A549 (cell line): ENCODE data around the gene GNG14. TPM values are rescaled to one million over a fixed set of nuclear protein-coding genes. Genes with fewer than 3 reads are reported as not detected.

Source experiments
- ATAC-seq, 2 experiments: fragments of 200-7000 bp in 1 of 2; fragments of >200 bp in 1 of 2; cut with Nextera tagmentation in 1 of 2; cut with Tn5 transposase in 1 of 2; 3 replicates each; pipeline versions ENCODE4 v1.8.0 to v1.9.1; 2018 to 2020; ENCODE audit warnings: mild to moderate bottlenecking in 1 of 2, moderate library complexity in 1 of 2
- CTCF ChIA-PET: fragments of 300-600 bp; sonication (Branson Sonifier 250); formaldehyde crosslinking; extraction: SDS; loops from one replicate; lab custom pipeline; 2021; ENCODE audit warnings: antibody characterized with exemption, inconsistent platforms; lab: Yijun Ruan, JAX
- POLR2A ChIA-PET: fragments of 350-600 bp; formaldehyde crosslinking; extraction: SDS; loops from one replicate; lab custom pipeline; 2021; ENCODE audit warnings: antibody characterized with exemption, inconsistent platforms; lab: Yijun Ruan, JAX
- DNase-seq, 2 experiments: peaks; one replicate each; pipeline versions ENCODE4 v3.0.0 to v3.0.0-alpha.2; 2011 to 2016; ENCODE audit warnings: low read depth in 1 of 2, low spot score in 1 of 2
- FAIRE-seq: peaks from 2 replicates; lab custom pipeline; 2011; peaks lifted over from hg19 to GRCh38; lab: Jason Lieb, UNC
- H3K27ac ChIP-seq, 2 experiments: fragments of >200 bp; sonication (Bioruptor Twin); formaldehyde crosslinking; 3 replicates each; pipeline ENCODE4 v1.5.1; 2016 to 2017
- H3K4me1 ChIP-seq: fragments of >200 bp; sonication (Bioruptor Twin); formaldehyde crosslinking; 3 replicates; pipeline ENCODE4 v1.6.1; 2016
- H3K4me2 ChIP-seq: fragments of >200 bp; sonication (Bioruptor Twin); formaldehyde crosslinking; 3 replicates; pipeline ENCODE4 v1.6.1; 2016
- H3K4me3 ChIP-seq: fragments of >200 bp; sonication (Bioruptor Twin); formaldehyde crosslinking; 3 replicates; pipeline ENCODE4 v1.5.1; 2016
- H3K9me3 ChIP-seq: fragments of >200 bp; sonication (Bioruptor Twin); formaldehyde crosslinking; 3 replicates; pipeline ENCODE4 v1.6.1; 2016
- ATOH8 ChIP-seq: fragments of 250-450 bp; sonication (Bioruptor Pico); IDR thresholded peaks from 2 replicates; pipeline ENCODE4 v1.5.0; 2020; ENCODE audit warnings: low read depth, mild to moderate bottlenecking, moderate library complexity
- BHLHE40 ChIP-seq: IDR thresholded peaks from 2 replicates; pipeline ENCODE4 v1.6.1; 2012; ENCODE audit warnings: low read depth, low read length, inconsistent platforms
- CBX2 ChIP-seq: fragments of 200-600 bp; sonication (generic); IDR thresholded peaks from 2 replicates; pipeline ENCODE4 v1.6.1; 2016; ENCODE audit warnings: low read depth, mild to moderate bottlenecking, borderline replicate concordance
- CBX8 ChIP-seq: fragments of 200-600 bp; sonication (generic); IDR thresholded peaks from 2 replicates; pipeline ENCODE4 v1.6.1; 2016
- EHF ChIP-seq: fragments of 250-450 bp; sonication (Bioruptor Pico); IDR thresholded peaks from 2 replicates; pipeline ENCODE4 v1.5.0; 2020; ENCODE audit warnings: mild to moderate bottlenecking
- ESRRA ChIP-seq: fragments of 150-350 bp; IDR thresholded peaks from 2 replicates; pipeline ENCODE4 v1.6.1; 2014; ENCODE audit warnings: mild to moderate bottlenecking, low read length, borderline replicate concordance
- FOSL2 ChIP-seq, 2 experiments: fragments of 450-650 bp in 1 of 2; fragments of >200 bp in 1 of 2; sonication (Bioruptor Twin) in 1 of 2; formaldehyde crosslinking; IDR thresholded peaks; 2 replicates each; pipeline versions ENCODE4 v1.5.0 to v1.6.1; 2016 to 2020; ENCODE audit warnings: mild to moderate bottlenecking in 1 of 2, moderate library complexity in 1 of 2
- MAFK ChIP-seq: fragments of 450-650 bp; IDR thresholded peaks from 2 replicates; pipeline ENCODE4 v1.6.1; 2014; ENCODE audit not compliant: partially characterized antibody
- NFE2L2 ChIP-seq: fragments of 150-350 bp; conservative IDR thresholded peaks from 2 replicates; pipeline ENCODE4 v1.6.1; 2014; ENCODE audit warnings: low read length
- PHF8 ChIP-seq: fragments of 200-600 bp; sonication (generic); IDR thresholded peaks from 2 replicates; pipeline ENCODE4 v1.6.1; 2016; ENCODE audit warnings: low read depth, mild to moderate bottlenecking, antibody characterized with exemption, moderate library complexity, borderline replicate concordance
- POLR2A ChIP-seq: IDR thresholded peaks from 2 replicates; pipeline ENCODE4 v1.6.1; 2012; ENCODE audit warnings: mild to moderate bottlenecking, low read length
- RARB ChIP-seq: fragments of 250-450 bp; sonication (Bioruptor Pico); IDR thresholded peaks from 2 replicates; pipeline ENCODE4 v1.8.0; 2021; ENCODE audit warnings: mild to moderate bottlenecking, moderate library complexity
- REST ChIP-seq: fragments of 200-600 bp; sonication (generic); IDR thresholded peaks from 2 replicates; pipeline ENCODE4 v1.6.1; 2016; ENCODE audit warnings: antibody characterized with exemption, mild to moderate bottlenecking, moderate library complexity
- RFX5 ChIP-seq: fragments of 450-650 bp; IDR thresholded peaks from 2 replicates; pipeline ENCODE4 v1.7.1; 2014; ENCODE audit warnings: antibody characterized with exemption, mild to moderate bottlenecking, moderate library complexity
- RNF2 ChIP-seq: fragments of 200-600 bp; sonication (generic); IDR thresholded peaks from 2 replicates; pipeline ENCODE4 v1.6.1; 2016; ENCODE audit warnings: low read depth, mild to moderate bottlenecking, antibody characterized with exemption, moderate library complexity, borderline replicate concordance
- TFCP2L1 ChIP-seq: fragments of 250-450 bp; sonication (Bioruptor Pico); IDR thresholded peaks from 2 replicates; pipeline ENCODE4 v1.5.0; 2021; ENCODE audit warnings: mild to moderate bottlenecking
- TP53 ChIP-seq: fragments of 250-450 bp; sonication (Bioruptor Pico); IDR thresholded peaks from 2 replicates; pipeline ENCODE4 v1.5.0; 2021; ENCODE audit warnings: mild to moderate bottlenecking, moderate library complexity
- USF2 ChIP-seq: fragments of 450-650 bp; IDR thresholded peaks from 2 replicates; pipeline ENCODE4 v1.6.1; 2014; ENCODE audit warnings: antibody characterized with exemption
- WGBS: methylation state at CpG from one replicate; pipeline ENCODE4 v1.1.6; 2017; ENCODE audit errors: missing lambda C conversion rate; 5-methylcytosine and 5-hydroxymethylcytosine counted together
- polyA plus RNA-seq, 4 experiments: library from polyadenylated mRNA; depleted of rRNA in 3 of 4; stranded (reverse); fragments of >200 nt; fragmentation: RNase III in 1 of 4; extraction: RNeasy Plus Mini Kit Qiagen cat#74134 plus additional on column Dnase treatment in 1 of 4; gene quantifications; 2 replicates in 3 of 4; 3 replicates in 1 of 4; pipeline ENCODE4 v1.2.3, GENCODE V29; 2011 to 2017

The GNG14 gene
- polyA plus RNA-seq, 2 of the 4 experiments (the other 2 are of a cell fraction): not detected

GRCh38 chr19:12656899-12657571 is 30.8 kb upstream of the GNG14 start:
- POLR2A ChIA-PET: no interaction called here
- ATAC-seq: no peak; a peak in 1 of 6 replicates
- CTCF ChIA-PET: interaction anchor here (1.2 kb wide), 1 partner anchor 16 kb away, joined by 5 read pairs; no protein-coding TSS in a partner anchor
- H3K4me2 ChIP-seq: no peak overlapping the region
- no peak for FAIRE-seq
- no peak for TF ChIP-seq CBX8
- TF ChIP-seq MAFK: no peak
- TF ChIP-seq USF2: no peak
- TF ChIP-seq EHF: no peak
- no peak for TF ChIP-seq RNF2
- no peak for TF ChIP-seq RFX5
- TF ChIP-seq REST: no peak
- no peak overlapping the region for H3K27ac ChIP-seq
- no peaks in the 10 kb centered on the region for H3K9me3 ChIP-seq
- no peak for DNase-seq
- no peak overlapping the region for H3K4me3 ChIP-seq
- H3K4me1 ChIP-seq: no peaks in the 10 kb centered on the region
- WGBS: 96% methylated on average over 27 of the region's 50 CpGs

GRCh38 chr19:12657966-12658365 is 29.8 kb upstream of the GNG14 start:
- ChIA-PET CTCF (interaction anchor here (1.2 kb wide), 1 partner anchor 15 kb away, joined by 5 read pairs; no protein-coding TSS in a partner anchor), POLR2A (no interaction called here)
- no peaks in the 10 kb centered on the region for H3K4me1 ChIP-seq
- no peak for ATAC-seq
- H3K27ac ChIP-seq: no peak overlapping the region
- no peak overlapping the region for H3K4me3 ChIP-seq
- no peaks in the 10 kb centered on the region for H3K9me3 ChIP-seq
- no peak for DNase-seq
- no peak for TF ChIP-seq TP53 (CRISPR knock-in tag)
- TF ChIP-seq PHF8: no peak
- no peak for TF ChIP-seq ATOH8
- no peak for TF ChIP-seq BHLHE40
- TF ChIP-seq CBX2: no peak
- TF ChIP-seq RARB (CRISPR knock-in tag): no peak
- no peak for TF ChIP-seq TFCP2L1 (CRISPR knock-in tag)
- no peak for TF ChIP-seq FOSL2 (IDR thresholded peaks at IDR 0.05)
- TF ChIP-seq FOSL2 (CRISPR knock-in tag; IDR thresholded peaks at IDR 0.05): no peak
- H3K4me2 ChIP-seq: no peak overlapping the region
- WGBS: 92% methylated on average over 19 of the region's 22 CpGs
- FAIRE-seq: no peak

- no peak for DNase-seq
- ATAC-seq: no peak
- WGBS: 88% methylated on average over 12 of the region's 12 CpGs
- TF ChIP-seq NFE2L2: no peak
- TF ChIP-seq ESRRA: no peak
- no peak for TF ChIP-seq POLR2A
- H3K4me1 ChIP-seq: no peaks in the 10 kb centered on the region
- POLR2A ChIA-PET: no interaction called here
- CTCF ChIA-PET: no interaction called here
- no peak overlapping the region for H3K4me2 ChIP-seq
- no peak overlapping the region for H3K4me3 ChIP-seq
- H3K27ac ChIP-seq: no peak overlapping the region
- FAIRE-seq: no peak
- no peaks in the 10 kb centered on the region for H3K9me3 ChIP-seq
Measured at GRCh38 chr19:12660980-12661379, 26.8 kb upstream of the GNG14 start.
